Brain microvascular endothelial cell (primary cell): Measurements from ENCODE around the gene ARMC8.

Experiments used
- DNase-seq: peaks from one replicate; pipeline ENCODE4 v3.0.0-alpha.2; 2020
- H3K27ac ChIP-seq: fragments of 250-450 bp; sonication (Bioruptor Pico); 2 replicates; pipeline ENCODE4 v1.5.1; 2020; ENCODE audit warnings: mild to moderate bottlenecking, moderate library complexity
- H3K27me3 ChIP-seq: fragments of 250-450 bp; sonication (Bioruptor Pico); replicated peaks from 2 replicates; pipeline ENCODE4 v1.5.1; 2020; ENCODE audit warnings: mild to moderate bottlenecking
- H3K36me3 ChIP-seq: fragments of 250-450 bp; sonication (Bioruptor Pico); replicated peaks from 2 replicates; pipeline ENCODE4 v1.5.1; 2020; ENCODE audit warnings: mild to moderate bottlenecking
- H3K4me3 ChIP-seq: 2 replicates; pipeline ENCODE4 v1.5.1; 2011; ENCODE audit warnings: low read depth, mild to moderate bottlenecking, control low read depth, low read length, moderate library complexity
- CTCF ChIP-seq: IDR thresholded peaks from 2 replicates; pipeline ENCODE4 v1.5.1; 2011; ENCODE audit warnings: low read depth, mild to moderate bottlenecking, moderate library complexity, low read length, control low read depth, inconsistent platforms; ENCODE audit errors: missing control alignments
- in situ Hi-C: cut with HindIII; loops from 2 replicates; pipeline ENCODE4 v1.10.0; 2017; ENCODE audit warnings: low sequenced_read_pairs, low pct_ligation_motif_present

The ARMC8 gene

GRCh38 chr3:138154534-138154933 lies 32.6 kb upstream of the ARMC8 start:
- DNase-seq = no peak
- in situ Hi-C loops = no loop called here
- no peaks in the 10 kb centered on the region for H3K36me3 ChIP-seq
- no peak for TF ChIP-seq CTCF
- no peaks in the 10 kb centered on the region for H3K27me3 ChIP-seq
- no peak overlapping the region for H3K27ac ChIP-seq
- no peak overlapping the region for H3K4me3 ChIP-seq

GRCh38 chr3:138157743-138158142 lies 29.4 kb upstream of the ARMC8 start:
- Histone ChIP-seq H3K36me3 (peaks cover 14% of the 10 kb centered on the region), H3K4me3 (no peak overlapping the region), H3K27me3 (no peaks in the 10 kb centered on the region), H3K27ac (no peak overlapping the region)
- DNase-seq = no peak
- in situ Hi-C loops = no loop called here
- TF ChIP-seq CTCF = no peak

- no peak overlapping the region for H3K27ac ChIP-seq
Observed at GRCh38 chr3:138165061-138165460, 22.0 kb upstream of the ARMC8 start.

GRCh38 chr3:138172625-138173024 lies 14.5 kb upstream of the ARMC8 start:
- in situ Hi-C loops = no loop called here
- DNase-seq = no peak

More at GRCh38 chr3:138165061-138165460, 22.0 kb upstream of the ARMC8 start:
- in situ Hi-C loops = no loop called here
- Histone ChIP-seq H3K36me3 (peaks cover 29% of the 10 kb centered on the region), H3K27me3 (no peaks in the 10 kb centered on the region), H3K4me3 (no peak overlapping the region)
- no peak for TF ChIP-seq CTCF
- DNase-seq = no peak

GRCh38 chr3:138173769-138174420 lies 13.2 kb upstream of the ARMC8 start:
- in situ Hi-C loops = no loop called here
- H3K4me3 ChIP-seq = peak overlapping the region; percentile 86
- TF ChIP-seq CTCF = no peak
- H3K27ac ChIP-seq = peak overlapping the region; percentile 58
- no peaks in the 10 kb centered on the region for H3K27me3 ChIP-seq
- no peaks in the 10 kb centered on the region for H3K36me3 ChIP-seq
- no peak for DNase-seq

More at GRCh38 chr3:138172625-138173024, 14.5 kb upstream of the ARMC8 start:
- Histone ChIP-seq H3K27me3 (no peaks in the 10 kb centered on the region), H3K36me3 (no peaks in the 10 kb centered on the region), H3K27ac (no peak overlapping the region), H3K4me3 (no peak overlapping the region)
- TF ChIP-seq CTCF = no peak
